ENCODE results near the gene ERGIC1. TPM values are rescaled to one million over a fixed set of nuclear protein-coding genes. Genes with fewer than 3 reads are reported as not detected.

Gene ERGIC1
- total RNA-seq, 1 experiment from 2014 or later: 89.8 TPM

DNA sequence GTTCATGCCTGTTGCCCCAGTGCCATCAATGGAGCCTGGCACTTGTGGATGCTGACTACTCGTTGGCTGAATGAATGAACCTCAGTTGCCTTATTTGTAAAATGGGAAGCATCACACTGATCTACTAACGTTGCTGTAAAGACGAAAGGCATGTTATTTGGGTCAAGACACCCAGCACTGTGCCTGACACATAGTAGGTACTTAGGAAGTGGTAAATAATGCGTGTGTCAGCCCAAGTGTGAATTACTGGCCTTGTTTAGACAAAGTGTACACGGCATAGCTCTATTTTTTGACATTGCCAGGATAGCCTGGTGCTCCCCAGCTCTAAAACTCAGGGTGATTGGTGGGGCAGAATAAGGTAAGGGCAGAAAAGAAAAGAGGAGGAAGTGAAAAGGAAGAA lies 27.4 kb downstream of the ERGIC1 start (continued):
- TF ChIP-seq, protein P1, sequence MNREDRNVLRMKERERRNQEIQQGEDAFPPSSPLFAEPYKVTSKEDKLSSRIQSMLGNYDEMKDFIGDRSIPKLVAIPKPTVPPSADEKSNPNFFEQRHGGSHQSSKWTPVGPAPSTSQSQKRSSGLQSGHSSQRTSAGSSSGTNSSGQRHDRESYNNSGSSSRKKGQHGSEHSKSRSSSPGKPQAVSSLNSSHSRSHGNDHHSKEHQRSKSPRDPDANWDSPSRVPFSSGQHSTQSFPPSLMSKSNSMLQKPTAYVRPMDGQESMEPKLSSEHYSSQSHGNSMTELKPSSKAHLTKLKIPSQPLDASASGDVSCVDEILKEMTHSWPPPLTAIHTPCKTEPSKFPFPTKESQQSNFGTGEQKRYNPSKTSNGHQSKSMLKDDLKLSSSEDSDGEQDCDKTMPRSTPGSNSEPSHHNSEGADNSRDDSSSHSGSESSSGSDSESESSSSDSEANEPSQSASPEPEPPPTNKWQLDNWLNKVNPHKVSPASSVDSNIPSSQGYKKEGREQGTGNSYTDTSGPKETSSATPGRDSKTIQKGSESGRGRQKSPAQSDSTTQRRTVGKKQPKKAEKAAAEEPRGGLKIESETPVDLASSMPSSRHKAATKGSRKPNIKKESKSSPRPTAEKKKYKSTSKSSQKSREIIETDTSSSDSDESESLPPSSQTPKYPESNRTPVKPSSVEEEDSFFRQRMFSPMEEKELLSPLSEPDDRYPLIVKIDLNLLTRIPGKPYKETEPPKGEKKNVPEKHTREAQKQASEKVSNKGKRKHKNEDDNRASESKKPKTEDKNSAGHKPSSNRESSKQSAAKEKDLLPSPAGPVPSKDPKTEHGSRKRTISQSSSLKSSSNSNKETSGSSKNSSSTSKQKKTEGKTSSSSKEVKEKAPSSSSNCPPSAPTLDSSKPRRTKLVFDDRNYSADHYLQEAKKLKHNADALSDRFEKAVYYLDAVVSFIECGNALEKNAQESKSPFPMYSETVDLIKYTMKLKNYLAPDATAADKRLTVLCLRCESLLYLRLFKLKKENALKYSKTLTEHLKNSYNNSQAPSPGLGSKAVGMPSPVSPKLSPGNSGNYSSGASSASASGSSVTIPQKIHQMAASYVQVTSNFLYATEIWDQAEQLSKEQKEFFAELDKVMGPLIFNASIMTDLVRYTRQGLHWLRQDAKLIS (CRISPR knock-in tag; IDR thresholded peaks at IDR 0.05; ENCODE audit: borderline replicate concordance): no peak
- TF ChIP-seq ZNF138 (CRISPR knock-in tag; conservative IDR thresholded peaks at IDR 0.05): no peak
- TF ChIP-seq, protein P2, sequence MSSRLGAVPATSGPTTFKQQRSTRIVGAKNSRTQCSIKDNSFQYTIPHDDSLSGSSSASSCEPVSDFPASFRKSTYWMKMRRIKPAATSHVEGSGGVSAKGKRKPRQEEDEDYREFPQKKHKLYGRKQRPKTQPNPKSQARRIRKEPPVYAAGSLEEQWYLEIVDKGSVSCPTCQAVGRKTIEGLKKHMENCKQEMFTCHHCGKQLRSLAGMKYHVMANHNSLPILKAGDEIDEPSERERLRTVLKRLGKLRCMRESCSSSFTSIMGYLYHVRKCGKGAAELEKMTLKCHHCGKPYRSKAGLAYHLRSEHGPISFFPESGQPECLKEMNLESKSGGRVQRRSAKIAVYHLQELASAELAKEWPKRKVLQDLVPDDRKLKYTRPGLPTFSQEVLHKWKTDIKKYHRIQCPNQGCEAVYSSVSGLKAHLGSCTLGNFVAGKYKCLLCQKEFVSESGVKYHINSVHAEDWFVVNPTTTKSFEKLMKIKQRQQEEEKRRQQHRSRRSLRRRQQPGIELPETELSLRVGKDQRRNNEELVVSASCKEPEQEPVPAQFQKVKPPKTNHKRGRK (CRISPR knock-in tag; IDR thresholded peaks at IDR 0.05; ENCODE audit: borderline replicate concordance): no peak
- TF ChIP-seq, protein P3, sequence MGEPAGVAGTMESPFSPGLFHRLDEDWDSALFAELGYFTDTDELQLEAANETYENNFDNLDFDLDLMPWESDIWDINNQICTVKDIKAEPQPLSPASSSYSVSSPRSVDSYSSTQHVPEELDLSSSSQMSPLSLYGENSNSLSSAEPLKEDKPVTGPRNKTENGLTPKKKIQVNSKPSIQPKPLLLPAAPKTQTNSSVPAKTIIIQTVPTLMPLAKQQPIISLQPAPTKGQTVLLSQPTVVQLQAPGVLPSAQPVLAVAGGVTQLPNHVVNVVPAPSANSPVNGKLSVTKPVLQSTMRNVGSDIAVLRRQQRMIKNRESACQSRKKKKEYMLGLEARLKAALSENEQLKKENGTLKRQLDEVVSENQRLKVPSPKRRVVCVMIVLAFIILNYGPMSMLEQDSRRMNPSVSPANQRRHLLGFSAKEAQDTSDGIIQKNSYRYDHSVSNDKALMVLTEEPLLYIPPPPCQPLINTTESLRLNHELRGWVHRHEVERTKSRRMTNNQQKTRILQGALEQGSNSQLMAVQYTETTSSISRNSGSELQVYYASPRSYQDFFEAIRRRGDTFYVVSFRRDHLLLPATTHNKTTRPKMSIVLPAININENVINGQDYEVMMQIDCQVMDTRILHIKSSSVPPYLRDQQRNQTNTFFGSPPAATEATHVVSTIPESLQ (CRISPR knock-in tag; IDR thresholded peaks at IDR 0.05): no peak
- TF ChIP-seq TCF7 (CRISPR knock-in tag; IDR thresholded peaks at IDR 0.05; ENCODE audit: low read depth): no peak

DNA sequence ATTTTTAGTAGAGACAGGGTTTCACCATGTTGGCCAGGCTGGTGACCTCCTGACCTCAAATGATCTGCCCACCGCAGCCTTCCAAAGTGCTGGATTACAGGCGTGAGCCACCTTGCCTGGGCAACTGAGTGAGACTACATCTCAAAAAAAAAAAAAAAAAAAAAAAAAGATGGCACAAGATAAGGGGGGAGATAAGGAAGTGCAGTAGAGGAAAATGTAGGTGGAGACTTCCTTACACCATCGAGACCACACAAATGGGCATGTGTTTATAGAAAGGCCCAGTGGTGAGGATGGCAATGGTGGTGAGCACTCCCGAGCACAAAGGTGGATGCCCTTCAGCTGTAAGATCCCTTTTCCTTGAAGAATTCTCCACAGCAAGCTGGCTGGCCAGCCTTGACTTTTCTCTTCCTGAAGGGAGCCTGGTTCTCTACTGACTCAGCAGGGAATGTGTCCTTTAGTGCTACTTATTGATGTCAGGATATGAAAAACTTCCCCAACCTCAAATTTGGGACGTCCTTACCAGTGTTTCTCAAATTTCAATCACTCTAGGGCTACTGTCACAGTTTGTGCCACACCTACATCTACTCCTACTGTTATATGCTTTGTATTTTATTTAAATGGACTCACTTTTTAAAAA lies 28.2 kb downstream of the ERGIC1 start:
- Mint-ChIP-seq H3K27me3 (ENCODE audit: low read depth) (no peaks in the 10 kb centered on the region), H3K9me3 (no peaks in the 10 kb centered on the region), H3K27ac (peak overlapping the region; percentile 36; the same call in 1 of the 2 replicates), H3K4me3 (no peak overlapping the region), H3K36me3 (no peaks in the 10 kb centered on the region), H3K4me1 (peaks cover 46% of the 10 kb centered on the region)
- ATAC-seq (no peak), DNase-seq (ENCODE audit: low spot score) (no peak)
- TF ChIP-seq RORB (CRISPR knock-in tag; IDR thresholded peaks at IDR 0.05) (no peak), TEAD1 (CRISPR knock-in tag; IDR thresholded peaks at IDR 0.05) (no peak), ZNF263 (CRISPR knock-in tag; IDR thresholded peaks at IDR 0.05; ENCODE audit: low read depth) (no peak), RELA (CRISPR knock-in tag; IDR thresholded peaks at IDR 0.05; ENCODE audit: borderline replicate concordance) (no peak), ZNF671 (CRISPR knock-in tag; IDR thresholded peaks at IDR 0.05) (no peak), TEAD4 (CRISPR knock-in tag; IDR thresholded peaks at IDR 0.05) (no peak), CREM (CRISPR knock-in tag; IDR thresholded peaks at IDR 0.05) (no peak)
- TF ChIP-seq, protein P1 (CRISPR knock-in tag; IDR thresholded peaks at IDR 0.05; ENCODE audit: borderline replicate concordance): no peak
- TF ChIP-seq, protein P4, sequence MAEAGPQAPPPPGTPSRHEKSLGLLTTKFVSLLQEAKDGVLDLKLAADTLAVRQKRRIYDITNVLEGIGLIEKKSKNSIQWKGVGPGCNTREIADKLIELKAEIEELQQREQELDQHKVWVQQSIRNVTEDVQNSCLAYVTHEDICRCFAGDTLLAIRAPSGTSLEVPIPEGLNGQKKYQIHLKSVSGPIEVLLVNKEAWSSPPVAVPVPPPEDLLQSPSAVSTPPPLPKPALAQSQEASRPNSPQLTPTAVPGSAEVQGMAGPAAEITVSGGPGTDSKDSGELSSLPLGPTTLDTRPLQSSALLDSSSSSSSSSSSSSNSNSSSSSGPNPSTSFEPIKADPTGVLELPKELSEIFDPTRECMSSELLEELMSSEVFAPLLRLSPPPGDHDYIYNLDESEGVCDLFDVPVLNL (CRISPR knock-in tag; IDR thresholded peaks at IDR 0.05; ENCODE audit: borderline replicate concordance, low read depth): no peak
- TF ChIP-seq, protein P5, sequence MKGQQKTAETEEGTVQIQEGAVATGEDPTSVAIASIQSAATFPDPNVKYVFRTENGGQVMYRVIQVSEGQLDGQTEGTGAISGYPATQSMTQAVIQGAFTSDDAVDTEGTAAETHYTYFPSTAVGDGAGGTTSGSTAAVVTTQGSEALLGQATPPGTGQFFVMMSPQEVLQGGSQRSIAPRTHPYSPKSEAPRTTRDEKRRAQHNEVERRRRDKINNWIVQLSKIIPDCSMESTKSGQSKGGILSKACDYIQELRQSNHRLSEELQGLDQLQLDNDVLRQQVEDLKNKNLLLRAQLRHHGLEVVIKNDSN (CRISPR knock-in tag; IDR thresholded peaks at IDR 0.05): no peak
- TF ChIP-seq, protein P6, sequence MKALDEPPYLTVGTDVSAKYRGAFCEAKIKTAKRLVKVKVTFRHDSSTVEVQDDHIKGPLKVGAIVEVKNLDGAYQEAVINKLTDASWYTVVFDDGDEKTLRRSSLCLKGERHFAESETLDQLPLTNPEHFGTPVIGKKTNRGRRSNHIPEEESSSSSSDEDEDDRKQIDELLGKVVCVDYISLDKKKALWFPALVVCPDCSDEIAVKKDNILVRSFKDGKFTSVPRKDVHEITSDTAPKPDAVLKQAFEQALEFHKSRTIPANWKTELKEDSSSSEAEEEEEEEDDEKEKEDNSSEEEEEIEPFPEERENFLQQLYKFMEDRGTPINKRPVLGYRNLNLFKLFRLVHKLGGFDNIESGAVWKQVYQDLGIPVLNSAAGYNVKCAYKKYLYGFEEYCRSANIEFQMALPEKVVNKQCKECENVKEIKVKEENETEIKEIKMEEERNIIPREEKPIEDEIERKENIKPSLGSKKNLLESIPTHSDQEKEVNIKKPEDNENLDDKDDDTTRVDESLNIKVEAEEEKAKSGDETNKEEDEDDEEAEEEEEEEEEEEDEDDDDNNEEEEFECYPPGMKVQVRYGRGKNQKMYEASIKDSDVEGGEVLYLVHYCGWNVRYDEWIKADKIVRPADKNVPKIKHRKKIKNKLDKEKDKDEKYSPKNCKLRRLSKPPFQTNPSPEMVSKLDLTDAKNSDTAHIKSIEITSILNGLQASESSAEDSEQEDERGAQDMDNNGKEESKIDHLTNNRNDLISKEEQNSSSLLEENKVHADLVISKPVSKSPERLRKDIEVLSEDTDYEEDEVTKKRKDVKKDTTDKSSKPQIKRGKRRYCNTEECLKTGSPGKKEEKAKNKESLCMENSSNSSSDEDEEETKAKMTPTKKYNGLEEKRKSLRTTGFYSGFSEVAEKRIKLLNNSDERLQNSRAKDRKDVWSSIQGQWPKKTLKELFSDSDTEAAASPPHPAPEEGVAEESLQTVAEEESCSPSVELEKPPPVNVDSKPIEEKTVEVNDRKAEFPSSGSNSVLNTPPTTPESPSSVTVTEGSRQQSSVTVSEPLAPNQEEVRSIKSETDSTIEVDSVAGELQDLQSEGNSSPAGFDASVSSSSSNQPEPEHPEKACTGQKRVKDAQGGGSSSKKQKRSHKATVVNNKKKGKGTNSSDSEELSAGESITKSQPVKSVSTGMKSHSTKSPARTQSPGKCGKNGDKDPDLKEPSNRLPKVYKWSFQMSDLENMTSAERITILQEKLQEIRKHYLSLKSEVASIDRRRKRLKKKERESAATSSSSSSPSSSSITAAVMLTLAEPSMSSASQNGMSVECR (CRISPR knock-in tag; IDR thresholded peaks at IDR 0.05; ENCODE audit: borderline replicate concordance): no peak
- POLR2A ChIA-PET: no interaction called here
- CTCF ChIA-PET: no interaction called here
